Activated CD8-positive, alpha-beta memory T cell treated with anti-CD3 and anti-CD28 coated beads for 1 hour (primary cell): ENCODE results near the gene CLIC6.

Source experiments
- DNase-seq, 2 donors: peaks; one replicate each; pipeline ENCODE4 v3.0.0-alpha.2; 2020; ENCODE audit warnings: low read depth in 1 of 2; ENCODE audit errors: extremely low read depth in 1 of 2

The CLIC6 gene

DNA sequence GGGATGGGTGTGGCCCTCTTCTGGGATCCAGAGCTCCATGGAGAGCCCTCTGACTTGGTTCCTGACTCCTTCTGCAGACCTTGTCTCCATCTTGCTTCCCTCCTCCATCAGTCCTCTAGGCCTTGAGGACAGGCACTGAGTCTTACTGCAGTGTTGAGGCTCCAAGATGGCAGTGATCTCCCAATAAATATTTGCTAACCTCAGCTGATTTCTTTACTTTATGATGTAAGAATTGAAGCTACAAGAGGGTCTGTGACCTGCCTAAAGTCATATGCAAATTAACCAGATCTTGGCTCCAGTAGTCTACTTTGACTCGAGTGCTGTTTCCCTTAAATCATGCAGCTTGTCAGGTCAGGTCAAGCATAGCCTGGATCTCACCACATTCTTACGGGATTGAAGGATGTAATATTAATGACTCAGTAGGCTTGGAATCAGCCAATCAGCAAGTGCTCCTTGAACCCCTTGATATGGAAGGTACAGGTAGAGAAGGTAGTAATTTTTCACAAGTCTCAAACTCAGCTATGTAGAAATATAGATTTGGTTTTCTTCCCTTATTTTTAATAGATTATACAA, 93.0 kb downstream of the CLIC6 start:
- no peak for DNase-seq

- DNase-seq, result no peak
These were observed 94.0 kb downstream of the CLIC6 start for GRCh38 chr21:34762786-34763185.

DNA sequence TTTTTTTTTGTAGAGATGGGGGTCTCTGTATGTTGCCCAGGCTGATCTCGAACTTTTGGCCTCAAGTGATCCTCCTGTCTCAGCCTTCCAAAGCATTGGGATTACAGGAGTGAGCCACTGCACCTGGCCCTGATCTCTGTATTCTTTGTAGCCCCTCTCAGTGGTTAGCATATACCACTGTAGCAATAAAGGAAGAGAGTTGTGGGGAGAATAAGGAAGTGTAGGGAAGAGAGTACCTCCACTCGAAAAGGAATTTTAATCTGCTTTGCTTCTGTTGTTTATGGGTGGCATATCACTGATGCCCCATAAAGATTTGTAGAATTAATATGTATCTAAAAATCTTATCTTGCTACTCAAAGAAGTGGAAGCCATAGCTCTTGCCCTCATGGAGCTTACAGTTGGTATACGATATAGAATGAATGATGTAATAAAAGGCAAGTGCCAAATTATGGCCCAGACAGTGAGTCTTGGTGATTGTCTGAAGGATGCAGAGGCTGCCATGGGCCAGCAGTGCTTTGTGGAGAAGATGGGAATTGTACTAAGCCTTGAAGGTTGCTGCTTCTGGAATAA, 96.0 kb downstream of the CLIC6 start:
- DNase-seq, result no peak

DNA sequence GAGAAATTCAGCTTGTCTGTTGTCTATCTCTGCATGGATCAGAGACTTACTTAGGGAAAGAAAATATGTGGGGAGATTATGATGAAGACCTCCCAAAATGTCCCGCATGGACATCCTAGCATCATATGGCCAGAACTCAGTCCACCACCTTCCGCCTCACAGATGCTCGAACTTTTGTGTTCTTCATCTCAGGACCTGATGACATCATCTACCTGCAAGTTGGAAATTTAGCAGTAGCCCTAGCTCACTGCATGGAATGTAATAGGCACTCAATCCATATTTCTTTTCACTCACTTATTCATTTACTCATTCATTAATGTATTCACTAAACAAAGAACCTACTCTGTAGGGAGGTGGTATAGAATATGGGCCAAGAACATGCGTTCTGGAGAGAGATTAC, 96.8 kb downstream of the CLIC6 start:
- no peak for DNase-seq

GRCh38 chr21:34766862-34767261, 98.1 kb downstream of the CLIC6 start:
- no peak for DNase-seq
